ENCODE data around the gene MEGF8.
A peak's percentile ranks its signal among the peaks of the same experiment; 100 is the strongest.

The MEGF8 gene

DNA sequence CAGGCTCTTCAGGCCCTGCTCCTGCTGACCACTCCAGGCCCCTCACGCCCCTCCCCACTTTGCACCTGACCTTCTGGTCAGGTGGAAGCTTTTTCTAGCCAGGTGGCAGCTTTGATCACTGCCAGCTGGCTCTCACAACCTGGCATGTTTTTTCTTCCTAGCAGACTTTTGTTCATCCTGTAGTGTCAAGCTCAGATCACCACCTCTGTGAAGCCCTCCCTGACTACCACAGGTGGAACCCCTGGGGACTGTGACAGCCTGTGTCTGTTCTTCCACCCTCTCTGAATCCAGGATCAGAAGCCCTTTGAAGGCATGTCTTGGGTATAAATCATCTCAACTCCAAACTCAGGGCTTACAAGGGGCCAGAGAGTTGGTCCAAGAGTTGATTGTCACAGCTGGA is 75.0 kb downstream of the MEGF8 start:
- TF ChIP-seq POLR2AphosphoS5 (IDR thresholded peaks at IDR 0.05; ENCODE audit: low read depth, low read length) (no peak), POLR2A (IDR thresholded peaks at IDR 0.05; ENCODE audit: low read depth, low read length) (no peak), TAF1 (IDR thresholded peaks at IDR 0.05; ENCODE audit: borderline replicate concordance, low read depth, low read length) (no peak)
- FAIRE-seq: no peak
- DNase-seq (ENCODE audit: insufficient read length): no peak

GRCh38 chr19:42401365-42402303 is 76.2 kb downstream of the MEGF8 start:
- TF ChIP-seq TAF1 (IDR thresholded peaks at IDR 0.05; ENCODE audit: borderline replicate concordance, low read depth, low read length): no peak
- FAIRE-seq (peak; percentile 94), DNase-seq (ENCODE audit: insufficient read length) (peak; percentile 67)

DNA sequence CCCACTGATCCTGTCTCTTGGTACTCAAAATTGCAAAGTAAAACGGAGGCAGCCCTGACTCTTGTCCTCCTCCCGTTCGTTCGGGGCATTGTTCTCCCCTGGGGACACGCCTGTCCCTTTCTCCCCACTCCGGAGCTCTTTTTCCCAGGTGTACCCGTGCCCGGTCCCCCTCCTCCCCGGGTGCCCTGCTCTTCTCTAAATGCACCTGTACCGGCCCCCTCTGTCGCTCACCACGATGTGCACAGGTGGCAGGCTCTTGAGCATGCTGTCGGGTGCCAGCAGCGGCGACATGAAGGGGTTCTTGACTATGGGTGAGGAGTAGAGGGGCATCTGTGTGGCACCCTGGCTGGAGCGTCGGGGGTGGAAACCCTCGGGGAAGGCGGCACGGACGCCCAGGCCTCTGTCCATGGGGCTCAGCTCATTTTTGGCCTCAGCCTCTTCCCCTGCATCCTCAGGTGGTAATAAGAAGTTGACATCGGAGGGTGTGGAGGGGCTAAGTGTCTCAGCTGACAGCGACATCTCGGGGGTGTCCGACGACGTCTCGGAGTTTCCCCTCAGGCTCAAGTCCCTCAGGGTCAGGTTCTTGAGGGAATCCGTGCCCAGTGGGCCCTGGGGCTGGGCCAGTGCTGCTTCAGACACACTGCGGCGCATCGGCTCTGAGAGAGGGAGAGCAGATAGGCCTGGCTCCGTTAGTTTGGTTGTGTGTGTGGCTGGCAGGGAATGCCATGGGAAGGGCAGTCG is 77.1 kb downstream of the MEGF8 start:
- DNase-seq (ENCODE audit: insufficient read length) (no peak), FAIRE-seq (no peak)
- TF ChIP-seq POLR2A (IDR thresholded peaks at IDR 0.05; ENCODE audit: low read depth, low read length) (no peak), TAF1 (IDR thresholded peaks at IDR 0.05; ENCODE audit: borderline replicate concordance, low read depth, low read length) (no peak), POLR2AphosphoS5 (IDR thresholded peaks at IDR 0.05; ENCODE audit: low read depth, low read length) (no peak)

- no peak for FAIRE-seq
- no peak for TF ChIP-seq TAF1 (IDR thresholded peaks at IDR 0.05; ENCODE audit: borderline replicate concordance, low read depth, low read length)
- TF ChIP-seq POLR2A (IDR thresholded peaks at IDR 0.05; ENCODE audit: low read depth, low read length): no peak
- TF ChIP-seq POLR2AphosphoS5 (IDR thresholded peaks at IDR 0.05; ENCODE audit: low read depth, low read length): no peak
- no peak for DNase-seq (ENCODE audit: insufficient read length)
Measured at GRCh38 chr19:42403586-42403985, 78.2 kb downstream of the MEGF8 start.

- DNase-seq (ENCODE audit: insufficient read length): no peak
- FAIRE-seq: no peak
- no peak for TF ChIP-seq POLR2AphosphoS5 (IDR thresholded peaks at IDR 0.05; ENCODE audit: low read depth, low read length)
- TF ChIP-seq TAF1 (IDR thresholded peaks at IDR 0.05; ENCODE audit: borderline replicate concordance, low read depth, low read length): no peak
- no peak for TF ChIP-seq POLR2A (IDR thresholded peaks at IDR 0.05; ENCODE audit: low read depth, low read length)
Measured at GRCh38 chr19:42406111-42406510, 80.7 kb downstream of the MEGF8 start.

DNA sequence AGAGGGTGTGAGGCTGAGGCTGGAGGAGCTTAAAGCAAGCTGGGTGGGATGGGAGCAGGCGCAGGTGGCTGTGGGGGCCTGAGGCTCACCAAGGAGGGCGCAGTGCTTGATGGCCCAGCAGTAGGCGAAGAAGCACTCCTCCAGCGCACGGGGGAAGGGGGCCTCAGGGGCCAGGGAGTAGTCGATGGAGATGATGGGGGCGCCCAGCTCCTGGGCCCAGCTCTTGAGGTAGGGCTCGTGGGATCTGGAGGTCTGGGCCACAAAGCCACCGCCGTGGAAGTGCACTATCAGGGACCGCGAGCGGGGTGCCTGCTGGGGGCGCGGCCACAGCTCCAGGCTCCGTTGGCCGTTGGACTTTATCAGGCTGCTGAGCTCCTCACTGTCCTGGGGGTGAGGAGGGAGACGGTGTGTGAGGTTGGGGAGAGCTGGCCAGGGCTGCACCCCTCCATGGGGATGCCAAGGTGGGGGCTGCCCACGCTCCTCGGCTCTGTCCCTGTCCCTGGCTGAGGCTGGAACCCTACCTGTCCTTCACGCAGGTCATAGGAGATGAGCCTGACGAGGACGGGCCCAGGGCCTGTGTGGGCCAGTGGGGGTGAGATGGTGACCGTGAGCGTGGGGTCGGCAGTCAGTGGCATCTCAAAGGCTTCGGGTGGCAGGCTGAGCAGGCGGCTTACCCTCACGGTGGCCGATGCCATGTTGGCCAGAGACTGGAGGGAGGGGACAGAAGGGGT is 81.8 kb downstream of the MEGF8 start:
- no peak for TF ChIP-seq POLR2A (IDR thresholded peaks at IDR 0.05; ENCODE audit: low read depth, low read length)
- TF ChIP-seq TAF1 (IDR thresholded peaks at IDR 0.05; ENCODE audit: borderline replicate concordance, low read depth, low read length): no peak
- TF ChIP-seq POLR2AphosphoS5 (IDR thresholded peaks at IDR 0.05; ENCODE audit: low read depth, low read length): no peak
- no peak for FAIRE-seq
- no peak for DNase-seq (ENCODE audit: insufficient read length)

GRCh38 chr19:42407816-42408175 is 82.4 kb downstream of the MEGF8 start:
- TF ChIP-seq POLR2A (IDR thresholded peaks at IDR 0.05; ENCODE audit: low read depth, low read length) (no peak), TAF1 (IDR thresholded peaks at IDR 0.05; ENCODE audit: borderline replicate concordance, low read depth, low read length) (no peak), POLR2AphosphoS5 (IDR thresholded peaks at IDR 0.05; ENCODE audit: low read depth, low read length) (no peak)
- DNase-seq (ENCODE audit: insufficient read length) (no peak), FAIRE-seq (no peak)

DNA sequence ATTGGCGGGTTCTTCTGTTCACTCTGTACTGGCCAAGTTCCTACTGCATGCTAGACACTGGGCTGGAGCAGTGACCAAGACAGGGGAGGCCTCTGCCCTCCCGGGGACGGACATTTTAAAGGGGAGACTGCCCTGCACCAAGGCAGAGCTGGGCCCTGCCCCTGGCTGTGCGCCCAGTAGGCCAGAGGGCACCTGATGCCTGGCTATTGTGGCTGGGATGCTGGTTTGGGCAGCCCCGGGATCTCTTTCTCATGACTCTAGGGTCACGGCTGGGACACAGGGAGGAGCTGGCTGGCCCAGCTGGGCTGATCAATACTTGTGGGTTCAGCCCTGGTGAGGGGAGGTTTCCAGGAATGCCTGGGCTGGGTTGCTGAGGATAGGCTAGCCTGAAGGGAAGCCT is 84.0 kb downstream of the MEGF8 start:
- FAIRE-seq (no peak), DNase-seq (ENCODE audit: insufficient read length) (no peak)
- no peak for TF ChIP-seq POLR2AphosphoS5 (IDR thresholded peaks at IDR 0.05; ENCODE audit: low read depth, low read length)
- no peak for TF ChIP-seq POLR2A (IDR thresholded peaks at IDR 0.05; ENCODE audit: low read depth, low read length)
- TF ChIP-seq TAF1 (IDR thresholded peaks at IDR 0.05; ENCODE audit: borderline replicate concordance, low read depth, low read length): no peak

- FAIRE-seq (no peak), DNase-seq (ENCODE audit: insufficient read length) (no peak)
- TF ChIP-seq POLR2A (IDR thresholded peaks at IDR 0.05; ENCODE audit: low read depth, low read length) (no peak), POLR2AphosphoS5 (IDR thresholded peaks at IDR 0.05; ENCODE audit: low read depth, low read length) (no peak)
Measured at GRCh38 chr19:42410371-42410770, 84.9 kb downstream of the MEGF8 start.

DNA sequence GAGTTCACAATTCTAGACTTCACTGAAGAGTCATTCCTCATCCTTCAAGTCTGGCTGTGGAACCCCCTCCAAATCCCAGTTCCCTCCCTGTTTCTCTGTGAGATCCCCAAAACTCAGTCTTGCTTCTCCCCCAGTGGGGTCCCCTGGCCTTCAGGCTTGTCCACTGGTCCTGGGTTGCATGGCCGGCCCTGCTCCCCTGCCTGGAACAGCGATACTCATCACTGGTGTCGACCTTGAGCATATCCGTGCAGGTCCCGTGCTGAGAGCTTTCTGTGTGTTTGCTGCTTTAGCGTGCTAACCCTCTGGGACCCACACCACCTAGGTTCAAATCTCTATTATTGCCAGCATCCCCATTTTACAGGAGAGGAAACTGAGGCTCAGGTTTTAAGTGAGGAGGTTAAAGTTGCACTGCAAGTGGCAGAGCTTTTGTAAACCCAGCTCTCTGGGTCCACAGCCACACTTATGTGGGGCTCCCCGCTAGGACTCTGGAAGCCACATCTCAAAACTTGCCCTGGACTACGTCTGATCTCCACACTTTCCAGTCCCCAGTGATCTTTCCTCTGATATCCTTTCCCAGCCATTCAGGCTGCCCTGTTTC is 86.2 kb downstream of the MEGF8 start:
- FAIRE-seq (no peak), DNase-seq (ENCODE audit: insufficient read length) (no peak)
- no peak for TF ChIP-seq TAF1 (IDR thresholded peaks at IDR 0.05; ENCODE audit: borderline replicate concordance, low read depth, low read length)
- no peak for TF ChIP-seq POLR2A (IDR thresholded peaks at IDR 0.05; ENCODE audit: low read depth, low read length)
- no peak for TF ChIP-seq POLR2AphosphoS5 (IDR thresholded peaks at IDR 0.05; ENCODE audit: low read depth, low read length)

DNA sequence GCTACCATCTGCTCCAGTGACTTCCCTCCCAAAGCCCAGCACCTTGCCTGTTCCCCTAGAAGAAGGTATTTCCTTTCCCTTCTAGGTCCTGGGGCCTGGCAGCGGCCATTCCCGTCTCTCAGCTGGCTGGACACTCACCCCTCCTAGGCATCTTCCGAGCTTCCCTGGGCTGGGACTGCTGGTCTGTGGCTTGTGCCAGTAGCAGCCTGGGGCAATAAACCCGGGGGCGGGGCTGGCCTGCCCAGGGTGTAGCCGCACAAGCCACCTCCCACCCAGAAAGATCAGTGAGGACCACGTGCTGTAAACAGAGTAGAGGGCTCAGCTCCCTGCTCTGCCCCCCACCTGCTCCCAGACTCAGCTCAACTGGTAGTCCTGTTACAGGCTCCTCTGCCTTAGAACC is 86.8 kb downstream of the MEGF8 start:
- TF ChIP-seq TAF1 (IDR thresholded peaks at IDR 0.05; ENCODE audit: borderline replicate concordance, low read depth, low read length) (no peak), POLR2A (IDR thresholded peaks at IDR 0.05; ENCODE audit: low read depth, low read length) (no peak), POLR2AphosphoS5 (IDR thresholded peaks at IDR 0.05; ENCODE audit: low read depth, low read length) (no peak)
- DNase-seq (ENCODE audit: insufficient read length) (no peak), FAIRE-seq (no peak)
